Breast epithelium (tissue), 3 donors: ENCODE measurements around the gene IFIT1.

Source experiments
- POLR2A ChIP-seq: fragments of 450-650 bp; IDR thresholded peaks from one replicate; pipeline ENCODE4 v1.6.1; 2016; ENCODE audit warnings: antibody characterized with exemption, mild to moderate bottlenecking, moderate library complexity
- TF ChIP-seq, protein P1 (sequence below), 3 donors: fragments of 450-650 bp; IDR thresholded peaks; one replicate each; pipeline ENCODE4 v1.5.1; 2016 to 2017; ENCODE audit warnings: antibody characterized with exemption in 3 of 3, mild to moderate bottlenecking in 3 of 3, moderate library complexity in 3 of 3

DNA sequence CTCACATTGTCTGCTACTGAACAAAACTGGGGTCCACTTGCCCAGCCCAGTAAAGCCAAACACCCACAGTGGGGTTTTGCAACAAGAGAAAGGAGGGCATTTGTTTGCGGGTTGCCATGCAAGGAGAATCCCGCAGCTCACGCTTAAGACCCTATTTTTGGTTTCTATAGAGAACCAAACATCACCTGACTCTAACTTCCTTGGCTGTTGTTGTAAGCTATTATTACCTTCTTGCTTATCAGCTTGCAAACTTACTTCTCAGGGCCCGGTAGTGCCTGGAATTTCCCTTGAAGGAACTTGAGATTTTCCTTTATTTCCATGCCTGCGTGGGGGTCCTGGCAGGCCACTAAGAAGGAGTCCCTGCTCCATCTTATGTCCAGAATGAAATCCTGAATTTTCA, 43.9 kb upstream of the IFIT1 start:
- no peak for TF ChIP-seq POLR2A
- TF ChIP-seq, protein P1, sequence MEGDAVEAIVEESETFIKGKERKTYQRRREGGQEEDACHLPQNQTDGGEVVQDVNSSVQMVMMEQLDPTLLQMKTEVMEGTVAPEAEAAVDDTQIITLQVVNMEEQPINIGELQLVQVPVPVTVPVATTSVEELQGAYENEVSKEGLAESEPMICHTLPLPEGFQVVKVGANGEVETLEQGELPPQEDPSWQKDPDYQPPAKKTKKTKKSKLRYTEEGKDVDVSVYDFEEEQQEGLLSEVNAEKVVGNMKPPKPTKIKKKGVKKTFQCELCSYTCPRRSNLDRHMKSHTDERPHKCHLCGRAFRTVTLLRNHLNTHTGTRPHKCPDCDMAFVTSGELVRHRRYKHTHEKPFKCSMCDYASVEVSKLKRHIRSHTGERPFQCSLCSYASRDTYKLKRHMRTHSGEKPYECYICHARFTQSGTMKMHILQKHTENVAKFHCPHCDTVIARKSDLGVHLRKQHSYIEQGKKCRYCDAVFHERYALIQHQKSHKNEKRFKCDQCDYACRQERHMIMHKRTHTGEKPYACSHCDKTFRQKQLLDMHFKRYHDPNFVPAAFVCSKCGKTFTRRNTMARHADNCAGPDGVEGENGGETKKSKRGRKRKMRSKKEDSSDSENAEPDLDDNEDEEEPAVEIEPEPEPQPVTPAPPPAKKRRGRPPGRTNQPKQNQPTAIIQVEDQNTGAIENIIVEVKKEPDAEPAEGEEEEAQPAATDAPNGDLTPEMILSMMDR (IDR thresholded peaks at IDR 0.05): no peak
